Stomach smooth muscle (tissue), 2 donors: ENCODE results near the gene EWSR1.

Source experiments
- H3K27ac ChIP-seq: one replicate; pipeline ENCODE4 v1.7.0; 2013; ENCODE audit warnings: mild to moderate bottlenecking, low read length, inconsistent platforms
- H3K27me3 ChIP-seq, 2 donors: one replicate each; pipeline ENCODE4 v1.7.0; 2013; ENCODE audit warnings: low read length in 2 of 2; ENCODE audit not compliant: insufficient read depth in 2 of 2, control insufficient read depth in 1 of 2
- H3K36me3 ChIP-seq, 2 donors: one replicate each; pipeline ENCODE4 v1.7.0; 2013; ENCODE audit warnings: low read length in 2 of 2; ENCODE audit not compliant: control insufficient read depth in 2 of 2, insufficient read depth in 2 of 2
- H3K4me1 ChIP-seq: one replicate; pipeline ENCODE4 v1.7.0; 2013; ENCODE audit warnings: low read length; ENCODE audit not compliant: control insufficient read depth, insufficient read depth
- H3K4me3 ChIP-seq, 2 donors: one replicate each; pipeline ENCODE4 v1.7.0; 2013; ENCODE audit warnings: low read length in 2 of 2
- H3K9ac ChIP-seq, 2 donors: one replicate each; pipeline ENCODE4 v1.7.0; 2013; ENCODE audit warnings: low read length in 2 of 2, mild to moderate bottlenecking in 1 of 2
- H3K9me3 ChIP-seq, 2 donors: one replicate each; pipeline ENCODE4 v1.7.0; 2013; ENCODE audit warnings: low read length in 2 of 2; ENCODE audit not compliant: control insufficient read depth in 2 of 2
- donor health status: healthy.
- donor health status: Pancreatic carcinoma.

EWSR1 gene

GRCh38 chr22:29325356-29325755 lies 57.3 kb downstream of the EWSR1 start:
- H3K36me3 ChIP-seq = peaks cover 3 to 8% of the 10 kb centered on the region in 2 donors
- no peak overlapping the region for H3K27ac ChIP-seq

GRCh38 chr22:29325785-29326315 lies 57.8 kb downstream of the EWSR1 start:
- Histone ChIP-seq H3K27me3 (no peaks in the 10 kb centered on the region), H3K4me3 (no peak overlapping the region), H3K36me3 (peaks cover 5 to 8% of the 10 kb centered on the region in 2 donors), H3K4me1 (no peaks in the 10 kb centered on the region), H3K9me3 (no peaks in the 10 kb centered on the region), H3K27ac (no peak overlapping the region), H3K9ac (no peak overlapping the region)

More at GRCh38 chr22:29325356-29325755, 57.3 kb downstream of the EWSR1 start:
- Histone ChIP-seq H3K9me3 (no peaks in the 10 kb centered on the region), H3K27me3 (no peaks in the 10 kb centered on the region), H3K4me3 (no peak overlapping the region), H3K4me1 (no peaks in the 10 kb centered on the region), H3K9ac (no peak overlapping the region)

DNA sequence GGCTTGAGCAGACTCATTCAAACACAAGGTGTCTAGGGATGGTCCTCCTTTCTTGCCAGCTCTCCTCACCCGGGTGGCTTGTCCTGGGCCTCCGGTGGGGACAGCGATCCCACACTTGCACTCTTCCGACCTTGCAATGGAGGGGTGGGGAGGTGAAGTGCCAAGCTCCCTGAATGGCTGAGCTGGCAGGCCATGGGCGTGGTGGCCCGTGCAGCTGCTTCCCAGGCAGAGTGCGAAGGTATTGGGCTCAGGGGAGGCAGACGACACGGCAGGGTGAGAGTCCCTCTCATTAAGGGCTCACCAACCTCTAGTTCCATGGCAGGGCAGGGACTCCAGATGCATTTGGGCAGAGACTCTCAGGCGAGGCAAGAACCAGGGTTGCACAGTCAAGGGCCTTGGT lies 58.4 kb downstream of the EWSR1 start:
- Histone ChIP-seq H3K27ac (no peak overlapping the region), H3K4me3 (no peak overlapping the region), H3K9me3 (no peaks in the 10 kb centered on the region), H3K36me3 (peaks cover 8 to 11% of the 10 kb centered on the region in 2 donors), H3K9ac (no peak overlapping the region), H3K4me1 (peaks cover 5% of the 10 kb centered on the region), H3K27me3 (no peaks in the 10 kb centered on the region)

- H3K4me3 ChIP-seq = no peak overlapping the region
- no peak overlapping the region for H3K27ac ChIP-seq
- H3K36me3 ChIP-seq = peaks cover 8 to 13% of the 10 kb centered on the region in 2 donors
- peaks cover 5% of the 10 kb centered on the region for H3K4me1 ChIP-seq
- H3K9ac ChIP-seq = no peak overlapping the region
- no peaks in the 10 kb centered on the region for H3K27me3 ChIP-seq
- H3K9me3 ChIP-seq = no peaks in the 10 kb centered on the region
Measured at GRCh38 chr22:29327089-29327764, 59.2 kb downstream of the EWSR1 start.

GRCh38 chr22:29328055-29328454 lies 60.0 kb downstream of the EWSR1 start:
- Histone ChIP-seq H3K36me3 (peaks cover 12 to 17% of the 10 kb centered on the region in 2 donors), H3K4me1 (peaks cover 5% of the 10 kb centered on the region), H3K9me3 (no peaks in the 10 kb centered on the region), H3K4me3 (no peak overlapping the region), H3K27ac (no peak overlapping the region), H3K9ac (no peak overlapping the region), H3K27me3 (no peaks in the 10 kb centered on the region)

DNA sequence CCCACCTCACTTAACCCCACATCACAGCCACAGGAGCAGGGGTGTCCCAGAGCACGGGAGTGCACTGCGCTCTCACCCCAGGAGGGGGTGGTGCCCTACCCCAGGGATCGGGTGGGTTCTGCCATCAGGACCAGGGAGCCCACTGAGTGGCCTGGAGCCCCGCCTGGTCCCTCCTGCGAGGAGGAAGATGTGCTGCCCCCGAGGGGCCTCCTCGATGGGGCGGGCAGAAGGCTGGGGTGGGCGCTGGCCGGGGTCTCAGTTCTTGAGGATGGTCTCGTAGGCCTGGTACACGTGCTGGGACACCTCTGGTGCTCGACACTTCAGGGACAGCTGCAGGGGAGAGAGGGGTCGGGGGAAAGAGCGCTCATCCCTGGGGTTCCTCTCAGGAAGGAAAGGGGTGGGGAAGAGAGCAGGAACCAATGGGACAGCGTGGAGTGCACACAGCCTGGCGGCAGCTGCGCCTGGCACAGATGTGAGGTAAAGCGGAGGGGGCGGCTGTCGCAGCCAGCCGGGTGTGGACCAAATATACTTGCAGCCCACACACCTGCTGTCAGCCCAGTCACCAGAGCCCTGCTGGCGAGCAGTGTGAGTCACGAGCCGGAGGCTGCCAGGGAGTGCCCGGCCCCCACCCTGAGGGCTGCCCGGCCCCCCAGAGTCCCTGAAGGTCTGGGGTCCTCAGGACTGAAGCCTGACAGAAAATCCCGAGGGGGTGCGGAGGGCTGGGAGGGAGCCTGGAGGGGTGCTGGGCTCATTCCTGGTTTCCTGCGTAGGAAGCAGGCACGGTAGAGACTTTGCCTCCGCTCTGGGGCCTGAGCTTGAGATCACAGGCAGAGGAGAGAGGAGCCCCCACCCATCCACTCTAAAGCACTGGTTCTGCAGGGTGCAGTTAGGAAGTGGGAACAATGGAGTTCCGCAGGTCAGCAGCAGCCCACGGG lies 60.8 kb downstream of the EWSR1 start:
- Histone ChIP-seq H3K27me3 (no peaks in the 10 kb centered on the region), H3K9ac (no peak overlapping the region), H3K27ac (no peak overlapping the region), H3K4me3 (no peak overlapping the region), H3K9me3 (no peaks in the 10 kb centered on the region), H3K36me3 (peaks cover 12 to 20% of the 10 kb centered on the region in 2 donors), H3K4me1 (peaks cover 5% of the 10 kb centered on the region)

DNA sequence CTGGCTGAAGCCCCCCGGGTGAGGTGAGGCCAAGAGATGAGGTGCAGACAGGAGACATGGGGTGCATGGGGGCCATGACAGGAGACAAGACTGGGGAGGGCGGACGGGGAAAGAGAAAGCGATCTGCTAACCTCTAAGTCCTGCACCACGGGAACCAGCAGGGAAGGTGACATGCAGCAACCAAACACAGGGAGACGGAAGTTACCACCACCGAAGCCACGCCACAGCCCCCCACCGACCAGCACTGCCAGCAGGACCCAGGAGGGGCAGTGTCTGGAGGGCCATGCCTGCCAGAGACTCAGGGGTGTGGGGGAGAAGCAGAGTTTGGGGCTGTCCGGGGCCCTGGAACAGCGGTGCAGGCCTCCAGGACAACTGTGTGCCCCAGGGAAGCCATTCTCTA lies 61.5 kb downstream of the EWSR1 start:
- Histone ChIP-seq H3K9ac (no peak overlapping the region), H3K4me3 (no peak overlapping the region), H3K27ac (no peak overlapping the region), H3K4me1 (peaks cover 5% of the 10 kb centered on the region), H3K36me3 (peaks cover 12 to 23% of the 10 kb centered on the region in 2 donors), H3K27me3 (no peaks in the 10 kb centered on the region), H3K9me3 (no peaks in the 10 kb centered on the region)

DNA sequence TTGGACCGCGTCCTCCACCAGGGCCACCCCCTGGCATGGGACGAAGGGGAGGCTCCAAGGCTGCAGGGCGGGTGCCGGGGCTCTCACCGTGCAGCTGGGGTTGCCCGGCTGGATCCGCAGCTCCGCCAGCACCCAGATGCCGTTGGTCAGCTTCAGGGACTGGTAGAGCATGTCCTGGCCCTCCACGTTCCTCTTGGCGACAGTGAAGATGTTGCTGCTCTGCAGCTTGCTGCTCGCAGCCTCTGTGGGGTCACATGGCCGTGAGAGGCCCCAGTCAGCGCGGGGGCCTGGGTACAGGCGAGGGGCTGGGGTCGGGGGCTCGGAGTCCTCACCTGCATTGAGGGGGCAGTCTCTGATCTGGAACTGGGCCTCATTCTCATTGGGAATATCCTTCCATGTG lies 62.2 kb downstream of the EWSR1 start:
- H3K9ac ChIP-seq = no peak overlapping the region
- no peaks in the 10 kb centered on the region for H3K27me3 ChIP-seq
- H3K9me3 ChIP-seq = no peaks in the 10 kb centered on the region
- peaks cover 16 to 27% of the 10 kb centered on the region in 2 donors for H3K36me3 ChIP-seq
- no peak overlapping the region for H3K4me3 ChIP-seq
- no peak overlapping the region for H3K27ac ChIP-seq
- peaks cover 5% of the 10 kb centered on the region for H3K4me1 ChIP-seq

DNA sequence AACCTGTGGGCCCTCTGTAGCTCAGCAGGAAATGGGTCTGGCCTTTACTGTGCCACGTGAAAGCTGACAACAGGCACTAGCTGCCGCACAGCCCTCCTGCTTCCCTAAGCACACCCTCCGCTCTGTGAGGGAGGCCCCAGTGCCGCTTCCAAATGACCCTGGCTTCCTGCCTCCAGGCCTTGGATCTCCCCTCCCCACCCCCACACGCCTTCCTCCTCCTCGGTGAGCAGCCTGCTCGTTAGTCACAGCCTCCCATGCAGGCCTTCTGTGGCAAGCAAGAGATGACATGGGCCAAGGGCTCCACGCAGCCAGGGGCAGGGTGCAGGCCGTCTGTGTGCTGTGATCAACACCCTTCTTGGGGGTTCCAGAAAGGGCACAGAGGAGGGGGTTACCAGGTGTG lies 62.7 kb downstream of the EWSR1 start:
- Histone ChIP-seq H3K27me3 (no peaks in the 10 kb centered on the region), H3K9ac (no peak overlapping the region), H3K36me3 (peaks cover 16 to 30% of the 10 kb centered on the region in 2 donors), H3K4me3 (no peak overlapping the region), H3K9me3 (no peaks in the 10 kb centered on the region), H3K4me1 (peaks cover 5% of the 10 kb centered on the region), H3K27ac (no peak overlapping the region)

DNA sequence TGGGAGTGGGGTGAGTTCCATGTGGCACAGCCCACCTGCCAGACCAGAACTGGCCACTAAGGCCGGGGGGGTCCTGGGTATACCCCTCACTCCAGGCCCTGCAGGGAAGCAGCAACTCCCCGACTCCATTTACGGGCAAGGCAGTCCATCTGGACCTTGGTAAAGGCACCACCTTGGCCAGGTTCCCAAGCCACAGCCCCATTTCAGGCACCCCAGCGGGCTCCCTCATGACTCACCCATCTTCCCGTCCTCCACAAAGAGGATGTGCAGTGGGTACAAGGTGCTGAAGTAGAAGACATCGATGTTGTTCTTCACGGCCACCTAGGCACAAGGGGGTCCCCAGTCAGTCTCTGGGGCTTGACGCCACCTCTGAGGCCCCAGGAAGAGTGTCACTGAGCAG lies 63.1 kb downstream of the EWSR1 start:
- H3K9me3 ChIP-seq = no peaks in the 10 kb centered on the region

More for the DNA sequence above, 63.1 kb downstream of the EWSR1 start:
- Histone ChIP-seq H3K27me3 (no peaks in the 10 kb centered on the region), H3K9ac (no peak overlapping the region), H3K27ac (no peak overlapping the region), H3K4me3 (no peak overlapping the region), H3K4me1 (peaks cover 5% of the 10 kb centered on the region), H3K36me3 (peaks cover 20 to 34% of the 10 kb centered on the region in 2 donors)
